Measurements from ENCODE around the gene IBA57.

The IBA57 gene

DNA sequence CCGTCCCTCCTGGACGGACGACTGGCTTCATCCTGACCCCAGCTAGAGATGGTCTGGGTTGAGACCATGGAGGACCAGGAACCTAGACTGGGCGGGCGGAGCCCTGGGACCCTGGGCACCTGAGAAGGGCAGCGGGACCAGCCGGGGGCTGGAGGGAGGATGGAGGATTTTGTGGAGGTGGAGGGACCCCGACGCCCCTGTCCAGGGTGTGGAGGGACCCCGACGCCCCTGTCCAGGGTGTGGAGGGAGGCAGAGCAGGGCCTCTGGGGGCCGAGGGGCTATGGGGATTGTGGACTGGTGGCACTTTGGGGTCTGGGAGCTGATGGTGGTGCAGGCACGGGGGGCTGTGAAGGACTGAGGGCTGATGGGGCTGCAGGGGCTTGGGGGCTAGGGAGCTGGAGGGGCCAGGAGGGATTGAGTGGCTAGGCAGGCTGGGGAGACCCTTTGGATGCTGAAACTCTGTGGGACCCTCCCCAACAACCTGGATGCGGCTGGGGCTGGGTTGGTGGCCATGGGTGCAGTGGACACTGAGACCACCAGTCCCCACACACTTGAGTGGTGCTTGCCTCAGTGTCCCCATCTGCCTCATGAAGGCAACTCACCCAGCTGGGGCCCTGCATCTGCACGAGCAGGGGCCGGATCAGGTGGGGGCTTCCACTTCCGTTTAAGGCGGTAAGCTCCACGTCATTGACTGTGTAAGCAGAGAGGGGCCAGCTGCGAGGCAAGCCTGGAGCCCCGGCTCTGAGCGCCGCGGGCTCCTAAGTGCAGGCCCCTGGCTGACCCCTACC lies 8.5 kb upstream of the IBA57 start:
- DNase-seq (ENCODE audit: low read depth) = no peak

DNA sequence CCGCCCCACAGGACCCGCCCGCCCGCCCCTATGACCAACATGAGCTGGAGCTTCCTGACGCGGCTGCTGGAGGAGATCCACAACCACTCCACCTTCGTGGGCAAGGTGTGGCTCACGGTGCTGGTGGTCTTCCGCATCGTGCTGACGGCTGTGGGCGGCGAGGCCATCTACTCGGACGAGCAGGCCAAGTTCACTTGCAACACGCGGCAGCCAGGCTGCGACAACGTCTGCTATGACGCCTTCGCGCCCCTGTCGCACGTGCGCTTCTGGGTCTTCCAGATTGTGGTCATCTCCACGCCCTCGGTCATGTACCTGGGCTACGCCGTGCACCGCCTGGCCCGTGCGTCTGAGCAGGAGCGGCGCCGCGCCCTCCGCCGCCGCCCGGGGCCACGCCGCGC lies 7.9 kb upstream of the IBA57 start:
- DNase-seq (ENCODE audit: low read depth) = no peak

DNA sequence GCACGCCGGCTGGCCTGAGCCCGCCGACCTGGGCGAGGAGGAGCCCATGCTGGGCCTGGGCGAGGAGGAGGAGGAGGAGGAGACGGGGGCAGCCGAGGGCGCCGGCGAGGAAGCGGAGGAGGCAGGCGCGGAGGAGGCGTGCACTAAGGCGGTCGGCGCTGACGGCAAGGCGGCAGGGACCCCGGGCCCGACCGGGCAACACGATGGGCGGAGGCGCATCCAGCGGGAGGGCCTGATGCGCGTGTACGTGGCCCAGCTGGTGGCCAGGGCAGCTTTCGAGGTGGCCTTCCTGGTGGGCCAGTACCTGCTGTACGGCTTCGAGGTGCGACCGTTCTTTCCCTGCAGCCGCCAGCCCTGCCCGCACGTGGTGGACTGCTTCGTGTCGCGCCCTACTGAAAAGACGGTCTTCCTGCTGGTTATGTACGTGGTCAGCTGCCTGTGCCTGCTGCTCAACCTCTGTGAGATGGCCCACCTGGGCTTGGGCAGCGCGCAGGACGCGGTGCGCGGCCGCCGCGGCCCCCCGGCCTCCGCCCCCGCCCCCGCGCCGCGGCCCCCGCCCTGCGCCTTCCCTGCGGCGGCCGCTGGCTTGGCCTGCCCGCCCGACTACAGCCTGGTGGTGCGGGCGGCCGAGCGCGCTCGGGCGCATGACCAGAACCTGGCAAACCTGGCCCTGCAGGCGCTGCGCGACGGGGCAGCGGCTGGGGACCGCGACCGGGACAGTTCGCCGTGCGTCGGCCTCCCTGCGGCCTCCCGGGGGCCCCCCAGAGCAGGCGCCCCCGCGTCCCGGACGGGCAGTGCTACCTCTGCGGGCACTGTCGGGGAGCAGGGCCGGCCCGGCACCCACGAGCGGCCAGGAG lies 7.2 kb upstream of the IBA57 start:
- no peak for DNase-seq (ENCODE audit: low read depth)

GRCh38 chr1:228159008-228159665 lies 6.5 kb upstream of the IBA57 start:
- DNase-seq (ENCODE audit: low read depth) = no peak

- no peak for DNase-seq (ENCODE audit: low read depth)
Measured at GRCh38 chr1:228160201-228160761, 5.3 kb upstream of the IBA57 start.

- DNase-seq (ENCODE audit: low read depth) = no peak
Measured at GRCh38 chr1:228161362-228161761, 4.2 kb upstream of the IBA57 start.

DNA sequence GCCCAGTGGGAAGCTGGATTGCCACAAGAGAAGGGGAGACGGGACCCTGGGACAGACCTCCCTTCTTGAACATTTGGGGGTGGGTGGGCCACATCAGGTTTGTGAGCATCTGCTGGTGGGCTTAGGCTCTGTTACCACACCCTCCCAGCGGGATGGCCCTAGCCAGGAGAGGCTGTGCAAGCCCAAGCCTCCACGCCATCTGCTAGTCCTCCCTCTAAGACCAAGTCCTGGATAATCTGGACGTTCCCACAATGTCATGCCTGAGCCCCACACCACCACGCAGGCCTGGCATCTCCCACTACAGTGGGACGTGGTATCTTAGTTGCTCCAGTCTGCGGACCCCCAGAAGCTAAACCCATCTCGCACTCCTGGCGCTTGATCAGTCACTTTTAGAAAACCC lies 3.7 kb upstream of the IBA57 start:
- DNase-seq (ENCODE audit: low read depth) = no peak

- no peak for DNase-seq (ENCODE audit: low read depth)
Measured at GRCh38 chr1:228162286-228163006, 3.2 kb upstream of the IBA57 start.

GRCh38 chr1:228163007-228163753 lies 2.4 kb upstream of the IBA57 start:
- no peak for DNase-seq (ENCODE audit: low read depth)

DNA sequence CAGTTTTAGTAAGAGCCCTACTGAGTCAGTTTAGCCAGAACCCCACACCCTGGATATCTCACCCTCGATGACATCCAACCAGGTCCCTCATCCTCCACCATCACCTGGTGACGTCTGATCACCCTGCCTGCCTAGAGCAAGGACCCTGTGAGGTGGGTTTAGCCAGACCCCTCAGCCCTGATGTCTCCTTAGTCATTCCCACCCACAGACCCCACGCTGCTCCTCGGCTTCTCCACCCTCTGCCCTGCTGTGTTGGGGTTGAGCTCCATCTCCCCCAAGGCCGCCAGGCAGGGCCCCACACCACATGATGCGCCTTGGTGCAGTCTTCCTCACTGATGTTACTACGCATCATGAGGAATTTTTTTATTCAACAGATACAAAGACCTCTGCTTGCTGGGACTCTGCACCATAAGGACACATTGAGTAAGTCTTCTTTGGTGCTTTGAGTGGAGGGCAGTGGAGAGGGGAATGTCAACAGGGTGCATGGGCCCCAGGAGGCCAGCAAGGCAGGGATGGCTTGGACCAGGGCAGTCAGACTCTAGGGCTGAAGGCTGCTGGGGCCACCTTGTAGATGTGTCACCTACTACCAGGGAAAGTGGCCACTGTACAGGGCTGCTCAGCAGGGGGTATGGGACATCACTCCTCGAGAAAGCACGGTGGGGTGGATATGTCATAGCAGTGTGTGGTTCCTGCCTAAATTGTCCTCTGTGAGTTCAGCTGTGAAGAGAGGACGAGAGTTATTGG lies 1.7 kb upstream of the IBA57 start:
- no peak for DNase-seq (ENCODE audit: low read depth)

DNA sequence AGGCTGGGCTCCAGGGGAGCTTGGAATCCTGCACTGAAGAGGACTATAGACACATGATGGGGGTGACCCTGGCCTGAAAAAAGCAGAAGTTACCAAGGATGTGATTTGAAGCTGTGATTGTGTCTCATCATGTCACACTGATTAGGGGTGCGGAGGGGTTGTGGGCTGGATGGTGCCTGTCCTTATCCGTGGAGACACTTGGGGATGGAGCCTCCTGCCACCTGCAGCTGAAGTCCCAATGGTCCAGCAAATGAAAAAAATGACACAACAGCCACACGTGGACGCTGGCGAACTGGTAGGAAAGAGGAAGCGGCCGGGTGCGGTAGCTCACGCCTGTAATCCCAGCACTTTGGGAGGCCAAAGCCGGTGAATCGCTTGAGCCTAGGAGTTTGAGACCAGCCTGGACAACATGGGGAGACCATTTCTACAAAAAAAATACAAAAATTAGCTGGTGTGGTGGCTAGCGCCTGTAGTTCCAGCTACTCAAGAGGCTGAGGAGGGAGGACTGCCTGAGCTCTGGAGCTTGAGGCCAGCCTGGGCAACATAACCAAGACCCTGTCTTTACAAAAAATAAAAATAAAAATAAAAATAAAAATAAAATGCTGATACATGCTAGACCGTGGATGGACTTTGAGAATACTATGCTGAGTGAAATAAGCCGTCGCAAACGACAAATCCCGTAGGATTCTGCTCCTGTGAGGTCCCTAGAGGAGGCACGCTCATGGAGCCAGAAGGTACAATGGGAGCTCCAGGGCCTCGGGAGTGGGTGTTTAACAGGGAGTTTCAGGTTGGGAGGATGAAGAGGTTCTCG lies 838 bp upstream of the IBA57 start:
- no peak for DNase-seq (ENCODE audit: low read depth)

- peak; percentile 32 for DNase-seq (ENCODE audit: low read depth)
Measured at GRCh38 chr1:228166170-228166936, 749 bp downstream of the IBA57 start.

DNA sequence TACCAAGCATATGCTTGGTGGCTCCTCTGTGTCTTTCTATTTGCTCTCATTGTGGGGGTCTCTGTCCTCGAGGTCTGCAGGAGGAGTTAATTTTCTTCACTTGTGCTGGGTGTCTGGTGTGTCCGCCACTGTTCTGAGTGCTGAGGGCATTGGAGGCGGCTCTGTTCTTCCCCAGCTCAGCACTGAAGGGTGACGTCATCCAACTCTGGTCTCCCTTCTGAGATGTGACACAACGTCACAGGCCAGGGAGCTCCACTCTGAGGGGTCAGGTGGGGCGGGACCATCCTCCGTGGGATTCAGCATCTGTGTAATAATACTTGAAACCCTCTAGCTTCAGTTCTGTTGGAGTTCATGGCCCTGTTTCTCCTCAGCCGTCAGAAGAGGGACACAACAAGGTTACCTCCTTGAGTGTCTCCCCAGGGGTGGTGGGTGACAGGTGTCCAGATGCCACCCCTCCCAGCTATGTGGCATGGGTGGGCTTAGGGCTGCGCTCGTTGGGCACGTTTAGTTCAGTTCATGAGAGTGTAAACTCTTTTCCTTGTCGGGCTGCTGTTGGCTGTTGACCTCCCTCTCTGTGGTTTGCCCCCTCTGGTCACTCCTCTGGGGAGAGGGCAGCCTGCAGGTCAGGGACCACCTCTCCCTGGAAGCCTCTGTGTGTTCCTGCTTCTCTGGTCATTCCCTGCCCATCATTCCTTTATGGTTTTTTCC lies 3.1 kb downstream of the IBA57 start:
- DNase-seq (ENCODE audit: low read depth) = no peak

- no peak for DNase-seq (ENCODE audit: low read depth)
Measured at GRCh38 chr1:228169345-228169744, 3.7 kb downstream of the IBA57 start.

DNA sequence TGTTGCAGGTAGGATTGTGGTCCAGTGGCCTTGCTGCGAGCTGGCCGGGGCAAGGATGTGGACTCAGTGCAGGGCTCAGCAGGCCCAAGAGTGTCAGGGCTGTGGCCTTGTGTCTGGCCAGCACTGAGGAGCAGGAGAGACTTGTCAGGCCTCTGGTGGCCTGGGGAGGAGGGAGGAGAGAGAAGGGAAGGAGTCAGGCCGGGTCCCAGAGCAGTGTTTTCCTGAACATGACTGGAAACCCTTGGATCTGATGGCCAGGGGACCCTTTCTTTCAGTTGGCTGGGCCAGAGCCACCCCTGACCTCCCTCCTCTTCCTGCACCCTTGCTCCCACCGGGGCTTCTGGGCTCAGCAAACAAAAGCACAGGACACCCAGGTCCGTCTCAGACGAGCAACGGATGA lies 5.1 kb downstream of the IBA57 start:
- no peak for DNase-seq (ENCODE audit: low read depth)

DNA sequence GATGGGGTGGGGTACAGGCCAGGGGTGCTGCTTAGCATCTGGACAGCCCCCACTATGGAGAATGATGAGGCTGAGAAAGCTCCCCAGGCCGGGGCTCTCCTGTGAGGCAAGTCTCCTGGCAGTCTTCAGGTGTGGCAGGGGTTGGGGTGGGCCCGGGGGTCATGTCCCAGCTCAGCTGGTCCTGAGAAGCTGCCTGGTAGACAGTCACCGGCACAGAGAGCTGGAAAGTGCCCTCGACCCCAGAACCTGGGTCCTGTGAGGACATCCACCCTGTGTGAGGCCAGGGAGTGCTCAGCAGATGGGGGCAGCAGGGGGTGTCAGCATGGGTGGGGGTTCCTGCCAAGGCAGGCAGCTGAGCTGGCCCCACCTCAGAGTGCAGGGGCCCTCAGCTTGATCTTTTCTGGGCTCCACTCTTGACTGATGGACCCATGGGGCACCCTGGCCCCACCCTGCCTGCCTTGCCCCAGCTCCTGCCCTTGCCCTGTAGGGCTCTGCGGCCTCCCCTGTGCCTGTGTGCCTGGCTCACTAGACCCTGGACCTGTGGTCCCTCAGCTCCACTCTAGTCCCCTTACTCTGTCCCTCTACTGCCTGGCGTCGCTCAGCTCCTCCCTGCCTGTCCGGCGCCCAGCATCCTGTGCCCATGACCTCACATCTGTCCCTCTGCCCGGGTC lies 5.8 kb downstream of the IBA57 start:
- no peak for DNase-seq (ENCODE audit: low read depth)

Measured in activated T-helper 9 cell treated with anti-CD3 and anti-CD28 coated beads, Interleukin-2, amount 50 U/mL, for 16 hours (primary cell).